HL-60 (cell line): ENCODE results near the gene DNM3.

Experiments
- DNase-seq, 2 experiments: peaks; one replicate each; pipeline ENCODE4 v3.0.0-alpha.2; 2010 to 2020; ENCODE audit warnings: low read depth in 1 of 2, low spot score in 1 of 2
- H3K27ac ChIP-seq: fragments of 250-450 bp; sonication (Bioruptor Pico); replicated peaks from 2 replicates; pipeline ENCODE4 v1.5.1; 2020; ENCODE audit warnings: mild to moderate bottlenecking, moderate library complexity
- H3K27me3 ChIP-seq: fragments of 250-450 bp; sonication (Bioruptor Pico); 2 replicates; pipeline ENCODE4 v1.5.1; 2021; ENCODE audit warnings: mild to moderate bottlenecking, moderate library complexity; ENCODE audit not compliant: insufficient read depth, poor library complexity, severe bottlenecking
- H3K4me3 ChIP-seq: replicated peaks from 2 replicates; pipeline ENCODE4 v1.5.1; 2011; ENCODE audit warnings: mild to moderate bottlenecking, control low read depth, low read length; ENCODE audit not compliant: insufficient read depth
- CTCF ChIP-seq: IDR thresholded peaks from one replicate; pipeline ENCODE4 v1.5.1; 2011; ENCODE audit warnings: low read length, control low read depth, inconsistent platforms; ENCODE audit not compliant: insufficient read depth
- GABPA ChIP-seq: IDR thresholded peaks from 2 replicates; pipeline ENCODE4 v1.6.1; 2012; ENCODE audit warnings: low read depth
- POLR2AphosphoS5 ChIP-seq: IDR thresholded peaks from 2 replicates; pipeline ENCODE4 v1.6.1; 2012; ENCODE audit warnings: low read depth
- REST ChIP-seq: IDR thresholded peaks from 2 replicates; pipeline ENCODE4 v1.6.1; 2012; ENCODE audit warnings: low read depth; ENCODE audit not compliant: insufficient replicate concordance
- SPI1 ChIP-seq: IDR thresholded peaks from 2 replicates; pipeline ENCODE4 v1.6.1; 2012; ENCODE audit warnings: low read depth, mild to moderate bottlenecking, borderline replicate concordance

DNM3 gene

GRCh38 chr1:172105230-172105629 lies 263.9 kb downstream of the DNM3 start:
- TF ChIP-seq REST, result no peak
- no peak for TF ChIP-seq SPI1
- TF ChIP-seq CTCF, result no peak
- TF ChIP-seq POLR2AphosphoS5, result no peak
- no peak for TF ChIP-seq GABPA
- H3K27me3 ChIP-seq, result no peaks in the 10 kb centered on the region
- DNase-seq, result no peak
- H3K4me3 ChIP-seq, result no peak overlapping the region
- no peak overlapping the region for H3K27ac ChIP-seq

- no peak for DNase-seq
- H3K4me3 ChIP-seq, result no peak overlapping the region
- no peak overlapping the region for H3K27ac ChIP-seq
- no peak for TF ChIP-seq REST
- TF ChIP-seq SPI1, result no peak
- no peak for TF ChIP-seq POLR2AphosphoS5
- no peak for TF ChIP-seq GABPA
- H3K27me3 ChIP-seq, result peaks cover 3% of the 10 kb centered on the region
Measured at GRCh38 chr1:172107316-172107975, 266.1 kb downstream of the DNM3 start.

- Histone ChIP-seq H3K27me3 (peaks cover 3% of the 10 kb centered on the region), H3K4me3 (no peak overlapping the region), H3K27ac (no peak overlapping the region)
- no peak for TF ChIP-seq REST
- no peak for TF ChIP-seq CTCF
- no peak for TF ChIP-seq GABPA
- TF ChIP-seq SPI1, result no peak
- TF ChIP-seq POLR2AphosphoS5, result no peak
- DNase-seq, result no peak
Measured at GRCh38 chr1:172108161-172108893, 267.0 kb downstream of the DNM3 start.
